ENCODE results near the gene SOX21. TPM values are rescaled to one million over a fixed set of nuclear protein-coding genes. Genes with fewer than 3 reads are reported as not detected.

SOX21 gene
- total RNA-seq, 1 experiment from 2014 or later, result not detected

DNA sequence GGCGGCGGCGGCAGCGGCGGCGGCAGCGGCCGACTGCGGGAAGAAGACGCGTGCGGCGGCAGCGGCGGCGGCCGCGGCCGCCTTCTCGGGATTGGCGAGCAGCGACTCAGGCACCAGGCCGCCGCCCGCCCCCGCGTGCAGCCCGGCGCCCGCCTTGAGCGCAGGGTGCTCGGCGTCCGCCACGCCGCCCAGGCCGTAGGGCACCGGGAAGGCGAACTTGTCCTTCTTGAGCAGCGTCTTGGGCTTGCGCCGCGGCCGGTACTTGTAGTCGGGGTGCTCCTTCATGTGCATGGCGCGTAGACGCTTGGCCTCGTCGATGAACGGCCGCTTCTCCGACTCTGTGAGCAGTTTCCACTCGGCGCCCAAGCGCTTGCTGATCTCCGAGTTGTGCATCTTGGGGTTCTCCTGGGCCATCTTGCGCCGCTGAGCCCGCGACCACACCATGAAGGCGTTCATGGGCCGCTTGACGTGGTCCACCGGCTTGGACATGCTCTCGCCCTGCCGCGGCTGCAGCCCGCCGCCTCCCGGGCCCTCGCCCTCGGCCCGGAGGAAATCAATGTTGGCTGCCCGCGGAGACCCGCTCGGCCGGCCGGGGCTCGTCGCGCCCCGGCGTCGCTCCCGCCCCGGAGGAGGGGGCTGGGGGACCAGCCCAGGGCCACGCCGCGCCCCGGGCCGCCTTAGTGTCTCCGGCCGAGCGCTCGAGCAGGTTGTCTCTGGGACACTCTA lies 621 bp downstream of the SOX21 start:
- Histone ChIP-seq H3K9ac (ENCODE audit: low read length) (no peak overlapping the region), H4K20me1 (ENCODE audit: insufficient read depth) (no peaks in the 10 kb centered on the region), H2AFZ (ENCODE audit: low read depth, low read length, poor library complexity, severe bottlenecking) (no peak overlapping the region), H3K4me2 (ENCODE audit: low read length) (no peak overlapping the region), H3K79me2 (ENCODE audit: insufficient read depth, low read length) (no peaks in the 10 kb centered on the region), H3K4me1 (ENCODE audit: control insufficient read depth in 1 of 2, insufficient read depth in 2 of 2, low read length in 2 of 2) (no peaks in the 10 kb centered on the region), H3K9me2 (ENCODE audit: insufficient read depth) (no peaks in the 10 kb centered on the region), H3K9me3 (ENCODE audit: control insufficient read depth in 1 of 2, insufficient read depth in 1 of 2, low read depth in 1 of 2, low read length in 2 of 2) (no peaks in the 10 kb centered on the region), H3K36me3 (ENCODE audit: control insufficient read depth in 1 of 2, insufficient read depth in 2 of 2, low read length in 2 of 2) (no peaks in the 10 kb centered on the region), H3K27ac (ENCODE audit: low read depth, low read length) (no peak overlapping the region), H3K27me3 (ENCODE audit: insufficient read depth, low read length) (peaks cover 18% of the 10 kb centered on the region), H3K4me3 (replicated peaks in 1 of 2; ENCODE audit: low read depth in 1 of 2, low read length in 2 of 2) (no peak overlapping the region)
- ChIA-PET POLR2A (no interaction called here), CTCF (no interaction called here), RAD21 (ENCODE audit: low non-redundant PET in 1 of 2, low total read pairs in 2 of 2, uncharacterized antibody in 2 of 2, unreplicated experiment in 2 of 2) (no interaction called here)
- no peak for ATAC-seq
- no peak for DNase-seq (ENCODE audit: low read depth, low spot score)
- TF ChIP-seq EZH2phosphoT487 (IDR thresholded peaks at IDR 0.05; ENCODE audit: borderline replicate concordance) (no peak), REST (IDR thresholded peaks at IDR 0.05; ENCODE audit: low read depth) (no peak), YY1 (IDR thresholded peaks at IDR 0.05; ENCODE audit: extremely low read depth, insufficient replicate concordance, low read depth, low read length) (no peak), EGR1 (IDR thresholded peaks at IDR 0.05; ENCODE audit: low read depth) (no peak), TCF7L2 (IDR thresholded peaks at IDR 0.05; ENCODE audit: borderline replicate concordance, extremely low read depth, insufficient read depth, insufficient read length) (no peak), SP1 (IDR thresholded peaks at IDR 0.05; ENCODE audit: low read depth) (no peak), JUND (IDR thresholded peaks at IDR 0.05) (no peak), ZFX (IDR thresholded peaks at IDR 0.05) (no peak), EZH2 (IDR thresholded peaks at IDR 0.05) (no peak), FOSL1 (IDR thresholded peaks at IDR 0.05; ENCODE audit: low read depth) (no peak), ELF1 (IDR thresholded peaks at IDR 0.05; ENCODE audit: borderline replicate concordance, low read depth) (no peak), POLR2A (IDR thresholded peaks at IDR 0.05; ENCODE audit: borderline replicate concordance, extremely low read depth, insufficient read depth, insufficient read length) (no peak), ATF3 (IDR thresholded peaks at IDR 0.05) (no peak), SIN3A (IDR thresholded peaks at IDR 0.05; ENCODE audit: low read depth) (no peak), SRF (IDR thresholded peaks at IDR 0.05; ENCODE audit: low read depth) (no peak), CEBPB (IDR thresholded peaks at IDR 0.05; ENCODE audit: low read depth) (no peak), POLR2AphosphoS5 (IDR thresholded peaks at IDR 0.05; ENCODE audit: low read depth, low read length) (no peak), ZBTB33 (IDR thresholded peaks at IDR 0.05; ENCODE audit: extremely low read depth, insufficient replicate concordance, low read length) (no peak)
- TF ChIP-seq, protein P1, sequence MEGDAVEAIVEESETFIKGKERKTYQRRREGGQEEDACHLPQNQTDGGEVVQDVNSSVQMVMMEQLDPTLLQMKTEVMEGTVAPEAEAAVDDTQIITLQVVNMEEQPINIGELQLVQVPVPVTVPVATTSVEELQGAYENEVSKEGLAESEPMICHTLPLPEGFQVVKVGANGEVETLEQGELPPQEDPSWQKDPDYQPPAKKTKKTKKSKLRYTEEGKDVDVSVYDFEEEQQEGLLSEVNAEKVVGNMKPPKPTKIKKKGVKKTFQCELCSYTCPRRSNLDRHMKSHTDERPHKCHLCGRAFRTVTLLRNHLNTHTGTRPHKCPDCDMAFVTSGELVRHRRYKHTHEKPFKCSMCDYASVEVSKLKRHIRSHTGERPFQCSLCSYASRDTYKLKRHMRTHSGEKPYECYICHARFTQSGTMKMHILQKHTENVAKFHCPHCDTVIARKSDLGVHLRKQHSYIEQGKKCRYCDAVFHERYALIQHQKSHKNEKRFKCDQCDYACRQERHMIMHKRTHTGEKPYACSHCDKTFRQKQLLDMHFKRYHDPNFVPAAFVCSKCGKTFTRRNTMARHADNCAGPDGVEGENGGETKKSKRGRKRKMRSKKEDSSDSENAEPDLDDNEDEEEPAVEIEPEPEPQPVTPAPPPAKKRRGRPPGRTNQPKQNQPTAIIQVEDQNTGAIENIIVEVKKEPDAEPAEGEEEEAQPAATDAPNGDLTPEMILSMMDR (IDR thresholded peaks at IDR 0.05 in 2 of 3, conservative IDR thresholded peaks at IDR 0.05 in 1 of 3; ENCODE audit: borderline replicate concordance in 1 of 3, insufficient read depth in 1 of 3, low read depth in 2 of 3, low read length in 2 of 3), result no peak
- TF ChIP-seq, protein P2, sequence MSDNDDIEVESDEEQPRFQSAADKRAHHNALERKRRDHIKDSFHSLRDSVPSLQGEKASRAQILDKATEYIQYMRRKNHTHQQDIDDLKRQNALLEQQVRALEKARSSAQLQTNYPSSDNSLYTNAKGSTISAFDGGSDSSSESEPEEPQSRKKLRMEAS (IDR thresholded peaks at IDR 0.05), result no peak
- no TSS peak for BruUV-seq (replicated peaks)
- intact Hi-C loops (cut with micrococcal nuclease), result no loop called here

Measured in HCT116 (cell line).